Gastroesophageal sphincter (tissue), 3 donors: Measurements from ENCODE around the gene FRMD5.

ENCODE experiments used
- CTCF ChIP-seq, 4 experiments: fragments of 200-600 bp in 2 of 4; fragments of 450-650 bp in 2 of 4; sonication (generic) in 1 of 4; IDR thresholded peaks; one replicate each; pipeline ENCODE4 v1.5.1; 2017 to 2019; ENCODE audit warnings: antibody characterized with exemption in 4 of 4, mild to moderate bottlenecking in 2 of 4, moderate library complexity in 2 of 4
- EP300 ChIP-seq: sonication (generic); formaldehyde crosslinking; IDR thresholded peaks from one replicate; pipeline ENCODE4 v1.6.1; 2017; ENCODE audit warnings: antibody characterized with exemption, mild to moderate bottlenecking
- POLR2A ChIP-seq, 2 donors: fragments of 450-650 bp; IDR thresholded peaks; one replicate each; pipeline ENCODE4 v1.6.1; 2017; ENCODE audit warnings: antibody characterized with exemption in 2 of 2, mild to moderate bottlenecking in 2 of 2, moderate library complexity in 1 of 2
- POLR2AphosphoS5 ChIP-seq: sonication (generic); formaldehyde crosslinking; IDR thresholded peaks from one replicate; pipeline ENCODE4 v1.6.1; 2017; ENCODE audit warnings: antibody characterized with exemption

GRCh38 chr15:43877371-43877770 lies 317.7 kb downstream of the FRMD5 start:
- TF ChIP-seq CTCF (IDR thresholded peaks at IDR 0.05) (no peak), POLR2A (IDR thresholded peaks at IDR 0.05) (no peak), POLR2AphosphoS5 (no peak), EP300 (no peak)
